HL-60 (cell line): ENCODE measurements around the gene BRSK2.

ENCODE experiments used
- DNase-seq, 2 experiments: peaks; one replicate each; pipeline ENCODE4 v3.0.0-alpha.2; 2010 to 2020; ENCODE audit warnings: low read depth in 1 of 2, low spot score in 1 of 2
- H3K27ac ChIP-seq: fragments of 250-450 bp; sonication (Bioruptor Pico); replicated peaks from 2 replicates; pipeline ENCODE4 v1.5.1; 2020; ENCODE audit warnings: mild to moderate bottlenecking, moderate library complexity
- H3K27me3 ChIP-seq: fragments of 250-450 bp; sonication (Bioruptor Pico); 2 replicates; pipeline ENCODE4 v1.5.1; 2021; ENCODE audit warnings: mild to moderate bottlenecking, moderate library complexity; ENCODE audit not compliant: insufficient read depth, poor library complexity, severe bottlenecking
- H3K4me3 ChIP-seq: replicated peaks from 2 replicates; pipeline ENCODE4 v1.5.1; 2011; ENCODE audit warnings: mild to moderate bottlenecking, control low read depth, low read length; ENCODE audit not compliant: insufficient read depth
- GABPA ChIP-seq: IDR thresholded peaks from 2 replicates; pipeline ENCODE4 v1.6.1; 2012; ENCODE audit warnings: low read depth
- POLR2AphosphoS5 ChIP-seq: IDR thresholded peaks from 2 replicates; pipeline ENCODE4 v1.6.1; 2012; ENCODE audit warnings: low read depth
- SPI1 ChIP-seq: IDR thresholded peaks from 2 replicates; pipeline ENCODE4 v1.6.1; 2012; ENCODE audit warnings: low read depth, mild to moderate bottlenecking, borderline replicate concordance
- TF ChIP-seq, protein P1 (sequence below): IDR thresholded peaks from 2 replicates; pipeline ENCODE4 v1.6.1; 2012; ENCODE audit warnings: low read depth; ENCODE audit not compliant: insufficient replicate concordance
- TF ChIP-seq, protein P2 (sequence below): IDR thresholded peaks from one replicate; pipeline ENCODE4 v1.5.1; 2011; ENCODE audit warnings: low read length, control low read depth, inconsistent platforms; ENCODE audit not compliant: insufficient read depth

The BRSK2 gene

DNA sequence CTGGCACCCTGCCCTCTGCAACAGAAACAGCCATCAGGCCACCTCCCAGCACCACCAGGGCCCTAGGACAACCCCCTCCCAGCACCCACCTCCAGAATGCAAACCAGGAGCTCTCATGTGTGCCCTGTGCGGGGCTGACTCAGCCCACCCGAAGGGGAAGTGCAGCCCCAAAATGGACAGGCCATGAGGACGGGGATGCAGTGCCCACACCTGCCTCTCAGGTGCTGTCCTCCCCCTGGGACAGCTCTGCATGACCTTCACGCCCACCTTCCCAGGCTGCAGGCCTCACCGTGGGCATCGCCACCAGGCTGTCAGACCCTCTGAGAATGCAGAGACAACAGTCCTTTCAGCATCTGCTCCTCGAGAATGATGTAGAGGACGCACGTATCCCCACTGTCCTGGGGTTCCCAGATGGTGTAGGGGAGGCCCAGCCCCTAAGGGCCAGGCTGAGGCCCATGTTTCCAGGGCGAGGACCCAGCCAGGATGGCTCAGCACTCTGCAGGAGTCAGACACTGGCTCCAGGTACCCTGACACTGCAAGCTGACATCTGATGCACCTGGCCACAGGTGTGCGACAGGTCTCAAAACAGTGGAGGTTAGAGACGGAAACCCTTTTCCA is 83.4 kb downstream of the BRSK2 start:
- Histone ChIP-seq H3K27me3 (no peaks in the 10 kb centered on the region), H3K27ac (no peak overlapping the region), H3K4me3 (no peak overlapping the region)
- DNase-seq: no peak
- no peak for TF ChIP-seq POLR2AphosphoS5
- TF ChIP-seq, protein P1, sequence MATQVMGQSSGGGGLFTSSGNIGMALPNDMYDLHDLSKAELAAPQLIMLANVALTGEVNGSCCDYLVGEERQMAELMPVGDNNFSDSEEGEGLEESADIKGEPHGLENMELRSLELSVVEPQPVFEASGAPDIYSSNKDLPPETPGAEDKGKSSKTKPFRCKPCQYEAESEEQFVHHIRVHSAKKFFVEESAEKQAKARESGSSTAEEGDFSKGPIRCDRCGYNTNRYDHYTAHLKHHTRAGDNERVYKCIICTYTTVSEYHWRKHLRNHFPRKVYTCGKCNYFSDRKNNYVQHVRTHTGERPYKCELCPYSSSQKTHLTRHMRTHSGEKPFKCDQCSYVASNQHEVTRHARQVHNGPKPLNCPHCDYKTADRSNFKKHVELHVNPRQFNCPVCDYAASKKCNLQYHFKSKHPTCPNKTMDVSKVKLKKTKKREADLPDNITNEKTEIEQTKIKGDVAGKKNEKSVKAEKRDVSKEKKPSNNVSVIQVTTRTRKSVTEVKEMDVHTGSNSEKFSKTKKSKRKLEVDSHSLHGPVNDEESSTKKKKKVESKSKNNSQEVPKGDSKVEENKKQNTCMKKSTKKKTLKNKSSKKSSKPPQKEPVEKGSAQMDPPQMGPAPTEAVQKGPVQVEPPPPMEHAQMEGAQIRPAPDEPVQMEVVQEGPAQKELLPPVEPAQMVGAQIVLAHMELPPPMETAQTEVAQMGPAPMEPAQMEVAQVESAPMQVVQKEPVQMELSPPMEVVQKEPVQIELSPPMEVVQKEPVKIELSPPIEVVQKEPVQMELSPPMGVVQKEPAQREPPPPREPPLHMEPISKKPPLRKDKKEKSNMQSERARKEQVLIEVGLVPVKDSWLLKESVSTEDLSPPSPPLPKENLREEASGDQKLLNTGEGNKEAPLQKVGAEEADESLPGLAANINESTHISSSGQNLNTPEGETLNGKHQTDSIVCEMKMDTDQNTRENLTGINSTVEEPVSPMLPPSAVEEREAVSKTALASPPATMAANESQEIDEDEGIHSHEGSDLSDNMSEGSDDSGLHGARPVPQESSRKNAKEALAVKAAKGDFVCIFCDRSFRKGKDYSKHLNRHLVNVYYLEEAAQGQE: no peak
- TF ChIP-seq SPI1: no peak
- no peak for TF ChIP-seq GABPA
- TF ChIP-seq, protein P2, sequence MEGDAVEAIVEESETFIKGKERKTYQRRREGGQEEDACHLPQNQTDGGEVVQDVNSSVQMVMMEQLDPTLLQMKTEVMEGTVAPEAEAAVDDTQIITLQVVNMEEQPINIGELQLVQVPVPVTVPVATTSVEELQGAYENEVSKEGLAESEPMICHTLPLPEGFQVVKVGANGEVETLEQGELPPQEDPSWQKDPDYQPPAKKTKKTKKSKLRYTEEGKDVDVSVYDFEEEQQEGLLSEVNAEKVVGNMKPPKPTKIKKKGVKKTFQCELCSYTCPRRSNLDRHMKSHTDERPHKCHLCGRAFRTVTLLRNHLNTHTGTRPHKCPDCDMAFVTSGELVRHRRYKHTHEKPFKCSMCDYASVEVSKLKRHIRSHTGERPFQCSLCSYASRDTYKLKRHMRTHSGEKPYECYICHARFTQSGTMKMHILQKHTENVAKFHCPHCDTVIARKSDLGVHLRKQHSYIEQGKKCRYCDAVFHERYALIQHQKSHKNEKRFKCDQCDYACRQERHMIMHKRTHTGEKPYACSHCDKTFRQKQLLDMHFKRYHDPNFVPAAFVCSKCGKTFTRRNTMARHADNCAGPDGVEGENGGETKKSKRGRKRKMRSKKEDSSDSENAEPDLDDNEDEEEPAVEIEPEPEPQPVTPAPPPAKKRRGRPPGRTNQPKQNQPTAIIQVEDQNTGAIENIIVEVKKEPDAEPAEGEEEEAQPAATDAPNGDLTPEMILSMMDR: no peak

DNA sequence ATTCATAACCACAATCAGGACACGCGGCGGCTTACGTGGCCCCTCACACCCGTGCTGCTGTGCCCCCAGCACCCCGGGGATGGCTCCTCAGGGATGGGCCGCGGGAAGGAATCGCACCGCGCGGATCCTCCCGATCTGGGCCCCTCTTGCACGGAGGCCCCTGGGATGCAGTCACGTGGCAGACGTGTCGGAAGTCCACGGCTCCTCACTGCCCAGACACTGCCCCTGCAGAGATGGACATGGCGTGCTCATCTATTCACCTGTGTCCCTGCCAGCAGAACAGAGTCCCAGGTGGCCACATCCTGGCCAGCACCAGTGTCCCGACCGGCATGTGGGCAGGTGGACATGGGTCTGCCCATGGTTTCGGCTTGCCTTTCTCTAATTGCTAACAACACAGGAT is 84.1 kb downstream of the BRSK2 start:
- DNase-seq: no peak

DNA sequence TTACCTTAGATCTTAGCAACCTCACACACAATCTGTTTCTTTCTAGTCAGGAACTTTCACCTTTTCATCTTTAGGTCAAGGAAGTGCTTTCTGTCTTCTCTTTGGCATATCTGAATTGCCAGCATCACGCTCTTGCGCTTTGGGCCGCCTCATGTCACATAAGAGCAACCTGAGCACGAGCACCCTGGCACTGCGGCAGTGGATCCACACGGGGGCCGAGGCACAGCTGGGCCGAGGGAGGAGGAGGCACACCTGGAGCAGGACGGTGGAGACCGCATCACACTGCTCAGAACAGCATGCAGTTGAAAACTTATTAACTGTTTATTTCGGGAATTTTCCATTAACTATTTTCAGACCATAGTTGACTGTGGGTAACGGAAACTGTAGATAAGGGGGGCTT is 86.1 kb downstream of the BRSK2 start:
- no peaks in the 10 kb centered on the region for H3K27me3 ChIP-seq
- no peak for DNase-seq
- H3K4me3 ChIP-seq: no peak overlapping the region
- TF ChIP-seq POLR2AphosphoS5 (no peak), GABPA (no peak), SPI1 (no peak)
- TF ChIP-seq, protein P1: no peak
- TF ChIP-seq, protein P2: no peak
- H3K27ac ChIP-seq: no peak overlapping the region

More for the DNA sequence above, 84.1 kb downstream of the BRSK2 start:
- TF ChIP-seq, protein P2: no peak
- TF ChIP-seq, protein P1: no peak
- TF ChIP-seq SPI1: no peak
- TF ChIP-seq GABPA: no peak
- no peak for TF ChIP-seq POLR2AphosphoS5
- no peaks in the 10 kb centered on the region for H3K27me3 ChIP-seq
- H3K27ac ChIP-seq: no peak overlapping the region
- H3K4me3 ChIP-seq: no peak overlapping the region
